ENCODE results near the gene GPC6.

Gene GPC6

DNA sequence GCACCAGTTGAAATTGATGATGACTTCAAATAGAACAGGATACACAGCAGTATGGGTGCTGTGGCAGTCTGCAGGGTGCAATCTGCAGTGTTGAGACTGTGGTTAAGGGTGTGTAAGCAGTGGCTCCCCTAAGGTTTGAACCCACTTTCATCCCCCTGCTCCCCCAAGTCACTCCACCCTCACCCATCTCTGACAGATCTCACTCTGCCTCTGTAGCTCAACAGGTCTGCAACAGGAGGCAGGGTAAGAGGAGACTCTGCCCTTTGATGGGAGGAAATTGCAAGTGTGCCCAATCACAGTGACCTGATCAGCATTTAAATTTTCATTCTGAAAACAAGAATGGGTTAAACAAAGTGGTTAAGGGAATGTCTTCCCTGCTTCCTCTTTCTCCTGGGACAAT lies 1160.4 kb downstream of the GPC6 start:
- Histone ChIP-seq H3K9me2 (replicated peaks; ENCODE audit: insufficient read depth, low read length) (no peaks in the 10 kb centered on the region), H3K4me3 (ENCODE audit: low read length) (no peak overlapping the region), H3K4me1 (ENCODE audit: low read length) (no peaks in the 10 kb centered on the region), H3K27ac (ENCODE audit: low read length) (no peak overlapping the region), H3K36me3 (replicated peaks; ENCODE audit: insufficient read depth, low read length) (no peaks in the 10 kb centered on the region), H3K79me2 (ENCODE audit: low read length) (no peaks in the 10 kb centered on the region), H3F3A (ENCODE audit: insufficient read depth, low read length) (no peaks in the 10 kb centered on the region), H3K9ac (ENCODE audit: low read length) (no peak overlapping the region), H3K4me2 (ENCODE audit: low read depth, low read length) (no peak overlapping the region), H3K9me3 (replicated peaks; ENCODE audit: insufficient read depth, low read length) (no peaks in the 10 kb centered on the region), H2AFZ (ENCODE audit: low read length) (no peak overlapping the region), H3K27me3 (replicated peaks; ENCODE audit: insufficient read depth, low read length) (no peaks in the 10 kb centered on the region), H4K20me1 (ENCODE audit: insufficient read depth, low read length) (no peaks in the 10 kb centered on the region)
- TF ChIP-seq EZH2 (optimal IDR thresholded peaks at IDR 0.05; ENCODE audit: low read depth, low read length), result no peak
- TF ChIP-seq, protein P1, sequence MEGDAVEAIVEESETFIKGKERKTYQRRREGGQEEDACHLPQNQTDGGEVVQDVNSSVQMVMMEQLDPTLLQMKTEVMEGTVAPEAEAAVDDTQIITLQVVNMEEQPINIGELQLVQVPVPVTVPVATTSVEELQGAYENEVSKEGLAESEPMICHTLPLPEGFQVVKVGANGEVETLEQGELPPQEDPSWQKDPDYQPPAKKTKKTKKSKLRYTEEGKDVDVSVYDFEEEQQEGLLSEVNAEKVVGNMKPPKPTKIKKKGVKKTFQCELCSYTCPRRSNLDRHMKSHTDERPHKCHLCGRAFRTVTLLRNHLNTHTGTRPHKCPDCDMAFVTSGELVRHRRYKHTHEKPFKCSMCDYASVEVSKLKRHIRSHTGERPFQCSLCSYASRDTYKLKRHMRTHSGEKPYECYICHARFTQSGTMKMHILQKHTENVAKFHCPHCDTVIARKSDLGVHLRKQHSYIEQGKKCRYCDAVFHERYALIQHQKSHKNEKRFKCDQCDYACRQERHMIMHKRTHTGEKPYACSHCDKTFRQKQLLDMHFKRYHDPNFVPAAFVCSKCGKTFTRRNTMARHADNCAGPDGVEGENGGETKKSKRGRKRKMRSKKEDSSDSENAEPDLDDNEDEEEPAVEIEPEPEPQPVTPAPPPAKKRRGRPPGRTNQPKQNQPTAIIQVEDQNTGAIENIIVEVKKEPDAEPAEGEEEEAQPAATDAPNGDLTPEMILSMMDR (IDR thresholded peaks at IDR 0.05; ENCODE audit: low read length), result no peak
- no peak for TF ChIP-seq EZH2phosphoT487 (IDR thresholded peaks at IDR 0.05; ENCODE audit: low read length)
- DNase-seq, result no peak

DNA sequence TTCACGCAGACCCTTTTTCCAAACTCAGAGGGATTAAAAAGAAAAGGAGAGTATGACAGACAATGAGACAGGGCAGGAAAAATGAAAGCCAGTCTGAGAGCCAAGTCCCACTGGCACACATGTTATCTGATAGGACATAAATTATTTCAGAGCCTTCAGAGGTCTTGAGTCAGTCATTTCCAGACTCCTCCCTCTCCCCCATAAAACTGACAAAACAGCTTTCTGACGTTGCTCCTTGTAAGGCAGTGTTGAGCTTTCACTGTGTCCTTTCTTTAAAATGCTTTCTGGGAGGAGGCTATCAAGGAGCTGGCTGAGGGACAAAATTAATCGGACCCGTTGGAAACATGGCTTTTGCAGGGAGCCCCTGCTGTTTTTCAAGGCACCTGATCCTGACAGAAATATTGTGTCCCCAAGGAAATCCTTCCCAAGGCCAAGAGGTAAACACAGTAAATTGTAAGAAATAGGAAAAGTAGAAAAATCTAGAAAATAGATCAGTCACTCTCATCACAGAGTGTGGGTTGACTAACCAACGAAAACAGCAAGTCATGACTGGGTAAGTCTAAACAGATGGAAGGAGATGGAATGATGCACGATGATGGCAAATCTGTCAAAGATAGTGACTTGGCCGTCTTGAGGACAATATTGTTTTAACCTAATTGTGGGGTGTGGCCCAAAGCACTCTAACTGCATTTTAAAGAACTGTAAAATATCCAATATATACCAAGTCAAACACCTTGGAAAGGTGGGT lies 1163.2 kb downstream of the GPC6 start:
- H3K36me3 ChIP-seq (replicated peaks; ENCODE audit: insufficient read depth, low read length), result no peaks in the 10 kb centered on the region
- no peak for DNase-seq

DNA sequence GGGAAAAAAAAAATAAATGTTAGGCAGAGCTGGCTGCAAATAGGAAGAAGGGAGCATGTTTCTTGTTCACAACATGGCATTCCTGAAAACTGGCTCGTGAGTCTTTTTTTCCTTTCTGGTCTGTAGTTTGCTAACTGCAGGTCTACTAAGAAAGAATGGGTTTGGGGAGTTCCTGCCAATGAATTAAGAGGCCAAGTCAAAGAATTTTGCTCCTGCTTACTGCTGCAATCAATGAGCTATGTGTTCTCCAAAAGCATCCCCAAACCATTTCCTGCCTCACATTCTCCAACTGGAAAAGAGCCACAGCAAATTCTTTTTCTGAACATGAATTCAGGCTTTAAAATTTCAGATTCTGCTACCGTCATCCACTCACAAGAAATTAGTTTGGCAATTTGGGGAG lies 1164.3 kb downstream of the GPC6 start:
- no peak for DNase-seq
- no peak overlapping the region for H2AFZ ChIP-seq (ENCODE audit: low read length)
- H3K36me3 ChIP-seq (replicated peaks; ENCODE audit: insufficient read depth, low read length), result no peaks in the 10 kb centered on the region
- no peak overlapping the region for H3K4me2 ChIP-seq (ENCODE audit: low read depth, low read length)
- no peaks in the 10 kb centered on the region for H3K4me1 ChIP-seq (ENCODE audit: low read length)
- H3K4me3 ChIP-seq (ENCODE audit: low read length), result no peak overlapping the region
- no peaks in the 10 kb centered on the region for H3F3A ChIP-seq (ENCODE audit: insufficient read depth, low read length)
- TF ChIP-seq EZH2phosphoT487 (IDR thresholded peaks at IDR 0.05; ENCODE audit: low read length) (no peak), EZH2 (optimal IDR thresholded peaks at IDR 0.05; ENCODE audit: low read depth, low read length) (no peak)
- TF ChIP-seq, protein P1 (IDR thresholded peaks at IDR 0.05; ENCODE audit: low read length), result no peak
- H3K9ac ChIP-seq (ENCODE audit: low read length), result no peak overlapping the region
- no peaks in the 10 kb centered on the region for H3K9me2 ChIP-seq (replicated peaks; ENCODE audit: insufficient read depth, low read length)
- H3K9me3 ChIP-seq (replicated peaks; ENCODE audit: insufficient read depth, low read length), result no peaks in the 10 kb centered on the region
- no peak overlapping the region for H3K27ac ChIP-seq (ENCODE audit: low read length)
- H3K79me2 ChIP-seq (ENCODE audit: low read length), result no peaks in the 10 kb centered on the region
- no peaks in the 10 kb centered on the region for H4K20me1 ChIP-seq (ENCODE audit: insufficient read depth, low read length)
- no peaks in the 10 kb centered on the region for H3K27me3 ChIP-seq (replicated peaks; ENCODE audit: insufficient read depth, low read length)

More for the DNA sequence above, 1163.2 kb downstream of the GPC6 start:
- no peak overlapping the region for H3K27ac ChIP-seq (ENCODE audit: low read length)
- no peaks in the 10 kb centered on the region for H3K9me2 ChIP-seq (replicated peaks; ENCODE audit: insufficient read depth, low read length)
- TF ChIP-seq EZH2 (optimal IDR thresholded peaks at IDR 0.05; ENCODE audit: low read depth, low read length), result no peak
- TF ChIP-seq, protein P1 (IDR thresholded peaks at IDR 0.05; ENCODE audit: low read length), result no peak
- TF ChIP-seq EZH2phosphoT487 (IDR thresholded peaks at IDR 0.05; ENCODE audit: low read length), result no peak
- no peaks in the 10 kb centered on the region for H4K20me1 ChIP-seq (ENCODE audit: insufficient read depth, low read length)
- no peaks in the 10 kb centered on the region for H3K79me2 ChIP-seq (ENCODE audit: low read length)
- no peak overlapping the region for H3K4me2 ChIP-seq (ENCODE audit: low read depth, low read length)
- H3K4me1 ChIP-seq (ENCODE audit: low read length), result no peaks in the 10 kb centered on the region
- H3K9me3 ChIP-seq (replicated peaks; ENCODE audit: insufficient read depth, low read length), result no peaks in the 10 kb centered on the region
- H2AFZ ChIP-seq (ENCODE audit: low read length), result no peak overlapping the region
- no peak overlapping the region for H3K4me3 ChIP-seq (ENCODE audit: low read length)
- no peaks in the 10 kb centered on the region for H3K27me3 ChIP-seq (replicated peaks; ENCODE audit: insufficient read depth, low read length)
- no peak overlapping the region for H3K9ac ChIP-seq (ENCODE audit: low read length)
- H3F3A ChIP-seq (ENCODE audit: insufficient read depth, low read length), result no peaks in the 10 kb centered on the region
